HG03460 (cell line): ENCODE measurements around the gene FAM24B.
A peak's percentile ranks its signal among the peaks of the same experiment; 100 is the strongest.
"Not testable (repeated sequence)": the region's sequence is repeated elsewhere in the genome, so short reads cannot be mapped to it uniquely, and the experiment has no call there.

ENCODE experiments used
- ATAC-seq: cut with Tn5 transposase; IDR thresholded peaks from one replicate; pipeline ENCODE4 v1.9.1; 2021; ENCODE audit not compliant: unreplicated experiment

FAM24B gene

GRCh38 chr10:122859527-122859926, 19.9 kb downstream of the FAM24B start:
- ATAC-seq, result no peak

- not testable (repeated sequence) for ATAC-seq
Observed at GRCh38 chr10:122858042-122858441, 21.3 kb downstream of the FAM24B start.

GRCh38 chr10:122856902-122857301, 22.5 kb downstream of the FAM24B start:
- no peak for ATAC-seq

- ATAC-seq, result no peak
Observed at GRCh38 chr10:122855745-122856144, 23.6 kb downstream of the FAM24B start.

GRCh38 chr10:122854648-122855047, 24.7 kb downstream of the FAM24B start:
- ATAC-seq, result no peak

GRCh38 chr10:122853665-122854313, 25.6 kb downstream of the FAM24B start:
- ATAC-seq, result no peak

GRCh38 chr10:122852261-122852660, 27.1 kb downstream of the FAM24B start:
- ATAC-seq, result no peak

GRCh38 chr10:122850705-122851640, 28.4 kb downstream of the FAM24B start:
- ATAC-seq, result no peak

- ATAC-seq, result no peak
Observed at GRCh38 chr10:122849900-122850605, 29.3 kb downstream of the FAM24B start.

- no peak for ATAC-seq
Observed at GRCh38 chr10:122849090-122849489, 30.3 kb downstream of the FAM24B start.

GRCh38 chr10:122847782-122848604, 31.4 kb downstream of the FAM24B start:
- ATAC-seq, result peak; percentile 57

GRCh38 chr10:122845783-122846332, 33.5 kb downstream of the FAM24B start, which contains the start of gene CUZD1:
Gene CUZD1 (minus strand): TSS chr10:122845857. CDS start chr10:122845843, 14 bp downstream.
- no peak for ATAC-seq

GRCh38 chr10:122844146-122844545, 35.2 kb downstream of the FAM24B start:
- no peak for ATAC-seq

- no peak for ATAC-seq
Observed at GRCh38 chr10:122841569-122841968, 37.8 kb downstream of the FAM24B start.

GRCh38 chr10:122839505-122839904, 39.9 kb downstream of the FAM24B start:
- no peak for ATAC-seq

GRCh38 chr10:122838880-122839279, 40.5 kb downstream of the FAM24B start:
- no peak for ATAC-seq

GRCh38 chr10:122835908-122836307, 43.5 kb downstream of the FAM24B start:
- no peak for ATAC-seq

GRCh38 chr10:122830965-122831353, 48.4 kb downstream of the FAM24B start:
- ATAC-seq, result no peak

- no peak for ATAC-seq
Observed at GRCh38 chr10:122830273-122830964, 49.0 kb downstream of the FAM24B start.

GRCh38 chr10:122829454-122829853, 49.9 kb downstream of the FAM24B start:
- no peak for ATAC-seq
